Measurements from ENCODE around the gene TFPT. TPM values are rescaled to one million over a fixed set of nuclear protein-coding genes. Genes with fewer than 3 reads are reported as not detected.

Gene TFPT
- total RNA-seq = 10 to 100 TPM in 1 of 5 donors, 1 to 10 TPM in 2, under 1 TPM in 1, not detected in 1; 0.45 to 10.9 (median 4.8) TPM
- 10 to 100 TPM; 22.9 to 31.8 (median 23.1) TPM for polyA plus RNA-seq
- long read RNA-seq, donor 1, partial matches to known transcripts = 5 of 5 reads
- long read RNA-seq, donor 1, other reads (novel, unspliced or antisense) = 0 of 5 reads
- long read RNA-seq, donor 2, transcript TFPT-203 (6 exons, 1,205 nt) = major isoform, 8 of 41 reads
- long read RNA-seq, donor 2, partial matches to known transcripts = 24 of 41 reads
- long read RNA-seq, donor 2, other reads (novel, unspliced or antisense) = 9 of 41 reads
- long read RNA-seq, donor 3 = 0 reads
- long read RNA-seq, donor 4 = 0 reads
- long read RNA-seq, donor 5, partial matches to known transcripts = 0 of 3 reads
- long read RNA-seq, donor 5, other reads (novel, unspliced or antisense) = 0 of 3 reads
- long read RNA-seq, donor 6, transcript TFPT-203 (6 exons, 1,205 nt) = major isoform, 8 of 8 reads
- long read RNA-seq, donor 6, partial matches to known transcripts = 0 of 8 reads
- long read RNA-seq, donor 6, other reads (novel, unspliced or antisense) = 0 of 8 reads
- long read RNA-seq, donor 7, transcript TFPT-203 (6 exons, 1,205 nt) = major isoform, 5 of 5 reads
- long read RNA-seq, donor 7, partial matches to known transcripts = 0 of 5 reads
- long read RNA-seq, donor 7, other reads (novel, unspliced or antisense) = 0 of 5 reads
- long read RNA-seq, donor 8, transcript TFPT-203 (6 exons, 1,205 nt) = major isoform, 6 of 6 reads
- long read RNA-seq, donor 8, partial matches to known transcripts = 0 of 6 reads
- long read RNA-seq, donor 8, other reads (novel, unspliced or antisense) = 0 of 6 reads
- long read RNA-seq, donor 9, partial matches to known transcripts = 0 of 5 reads
- long read RNA-seq, donor 9, other reads (novel, unspliced or antisense) = 0 of 5 reads
- long read RNA-seq, donor 10 = 0 reads

- no peaks in the 10 kb centered on the region for H3K9me3 ChIP-seq
- H3K27ac ChIP-seq = peak within 1 kb of the TSS; percentile 88 to 96 (median 93)
- TF ChIP-seq POLR2A (IDR thresholded peaks at IDR 0.05) = peak in 2 of 4 donors; percentile 28 to 64
- peak in 1 of 7 experiments; percentile 16 for TF ChIP-seq CTCF (IDR thresholded peaks at IDR 0.05)
- TF ChIP-seq POLR2AphosphoS5 (IDR thresholded peaks at IDR 0.05) = peak; percentile 79 to 96 (median 87)
- TF ChIP-seq EP300 (IDR thresholded peaks at IDR 0.05) = no peak
- intact Hi-C loops (cut with DNase I; ENCODE audit: low total_unique reads) = no loop called here
- DNase-seq = peak; percentile 98 to 99
- H3K36me3 ChIP-seq = peaks cover 18 to 50% (median 48%) of the 10 kb centered on the region in 4 donors
- H3K4me3 ChIP-seq = peak within 1 kb of the TSS; percentile 61 to 93 (median 88)
- 0 to 1% (median 0%) methylated on average over 60 of the region's 60 CpGs for WGBS, 5 donors
- no peaks in the 10 kb centered on the region for H3K27me3 ChIP-seq
- H3K4me1 ChIP-seq = peaks cover 22 to 36% (median 31%) of the 10 kb centered on the region in 4 donors
Observed at GRCh38 chr19:54115109-54116063, at the start of gene TFPT, which contains the start of gene PRPF31. Gene TFPT, minus strand, starts transcription at chr19:54115657. Its CDS starts 388 bp downstream, at chr19:54115269. Gene PRPF31, plus strand, starts transcription at chr19:54115754. Its CDS starts 2,525 bp downstream, at chr19:54118279.

DNA sequence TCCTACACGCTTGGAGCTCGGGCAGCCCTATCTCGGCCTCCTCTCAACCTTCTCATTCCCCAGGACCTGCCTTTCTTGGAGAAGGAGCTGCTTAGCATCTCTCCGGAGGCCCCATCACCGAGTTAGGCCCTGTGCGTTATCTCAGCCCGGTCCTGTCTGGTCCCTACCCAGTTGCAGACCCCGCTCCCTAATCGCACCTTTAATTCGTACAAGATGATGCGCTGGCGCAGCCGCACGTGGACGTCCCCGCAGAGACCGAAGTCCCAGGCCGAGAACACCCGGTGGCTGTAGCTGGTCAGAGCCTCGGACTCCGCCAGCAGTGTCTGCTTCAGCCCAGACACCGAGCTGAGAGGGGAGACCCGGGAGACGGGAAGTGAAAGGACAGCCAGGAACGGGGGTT, 49.8 kb upstream of the TFPT start:
- Histone ChIP-seq H3K4me1 (peaks cover 36 to 58% (median 47%) of the 10 kb centered on the region in 4 donors), H3K27ac (no peak overlapping the region), H3K36me3 (no peaks in the 10 kb centered on the region), H3K9me3 (no peaks in the 10 kb centered on the region), H3K4me3 (no peak overlapping the region), H3K27me3 (peaks cover 0 to 35% (median 0%) of the 10 kb centered on the region in 3 donors)
- DNase-seq = no peak
- WGBS, 5 donors = 84 to 93% (median 91%) methylated on average over 25 of the region's 25 CpGs
- intact Hi-C loops (cut with DNase I; ENCODE audit: low total_unique reads) = no loop called here
- TF ChIP-seq CTCF (IDR thresholded peaks at IDR 0.05) (no peak), EP300 (IDR thresholded peaks at IDR 0.05) (no peak), POLR2AphosphoS5 (IDR thresholded peaks at IDR 0.05) (no peak), POLR2A (IDR thresholded peaks at IDR 0.05) (no peak)

DNA sequence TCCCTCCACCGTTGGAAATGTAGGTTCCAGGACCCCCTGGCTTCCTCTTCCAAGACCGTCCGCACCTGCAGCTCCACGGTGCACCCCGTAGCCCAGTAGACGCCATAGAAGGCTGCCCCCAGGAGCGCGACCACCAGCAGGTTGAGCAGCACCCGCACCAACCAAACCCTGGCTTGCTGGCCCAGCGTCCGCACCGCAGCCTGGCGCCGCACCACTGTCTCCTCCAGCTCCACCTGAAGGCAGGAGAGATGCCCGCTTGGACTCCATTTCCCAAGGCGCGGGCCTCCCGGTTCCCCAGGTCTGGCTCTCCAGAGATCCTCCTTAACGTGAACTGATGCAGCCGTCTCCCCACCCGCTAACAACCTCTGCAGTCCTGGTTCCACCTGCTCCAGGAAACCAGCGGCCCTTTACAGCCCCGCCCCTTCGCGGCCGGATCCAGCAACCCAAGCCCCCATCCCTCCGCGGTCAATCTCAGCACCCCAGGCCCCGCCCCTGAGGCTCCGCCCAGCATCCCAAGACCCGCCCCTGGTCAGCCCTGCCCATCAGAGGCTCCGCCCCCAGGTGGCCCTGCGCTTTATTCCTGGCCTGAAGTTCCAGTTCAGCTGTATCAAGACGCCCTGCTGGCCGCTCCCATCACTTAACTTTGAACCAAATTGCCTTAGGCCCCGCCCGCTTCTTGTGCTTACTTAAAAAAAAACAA, 49.1 kb upstream of the TFPT start:
- intact Hi-C loops (cut with DNase I; ENCODE audit: low total_unique reads) = no loop called here
- peak; percentile 86 to 88 for DNase-seq
- Histone ChIP-seq H3K36me3 (no peaks in the 10 kb centered on the region), H3K4me1 (peaks cover 37 to 60% (median 50%) of the 10 kb centered on the region in 4 donors), H3K4me3 (peak overlapping the region in 3 of 4 donors; percentile 1 to 17 (median 11)), H3K27ac (no peak overlapping the region), H3K27me3 (peaks cover 0 to 35% (median 0%) of the 10 kb centered on the region in 3 donors), H3K9me3 (no peaks in the 10 kb centered on the region)
- WGBS, 5 donors = 7 to 13% (median 10%) methylated on average over 24 to 37 of the region's 37 CpGs
- peak in 1 of 3 donors; percentile 33 for TF ChIP-seq POLR2AphosphoS5 (IDR thresholded peaks at IDR 0.05)
- no peak for TF ChIP-seq CTCF (IDR thresholded peaks at IDR 0.05)
- TF ChIP-seq EP300 (IDR thresholded peaks at IDR 0.05) = no peak
